HUES48 (cell line): ENCODE measurements around the gene NXPH4.

ENCODE experiments used
- H3K27ac ChIP-seq: one replicate; pipeline ENCODE4 v1.7.0; 2013; ENCODE audit warnings: low read depth, low read length, inconsistent platforms
- H3K27me3 ChIP-seq: 2 replicates; pipeline ENCODE4 v1.6.1; 2013; ENCODE audit warnings: mild to moderate bottlenecking, low read length; ENCODE audit not compliant: control insufficient read depth, insufficient read depth
- H3K36me3 ChIP-seq: 2 replicates; pipeline ENCODE4 v1.6.1; 2013; ENCODE audit warnings: low read length; ENCODE audit not compliant: control insufficient read depth, insufficient read depth
- H3K4me1 ChIP-seq: 2 replicates; pipeline ENCODE4 v1.6.1; 2013; ENCODE audit warnings: mild to moderate bottlenecking, low read length; ENCODE audit not compliant: control insufficient read depth, insufficient read depth
- H3K4me3 ChIP-seq: 2 replicates; pipeline ENCODE4 v1.5.1; 2013; ENCODE audit warnings: mild to moderate bottlenecking, low read depth, low read length
- H3K9ac ChIP-seq: 2 replicates; pipeline ENCODE4 v1.6.1; 2013; ENCODE audit warnings: mild to moderate bottlenecking, low read depth, low read length, moderate library complexity
- H3K9me3 ChIP-seq: 2 replicates; pipeline ENCODE4 v1.6.1; 2013; ENCODE audit warnings: low read length; ENCODE audit not compliant: control insufficient read depth, insufficient read depth

Gene NXPH4

GRCh38 chr12:57175428-57176138, 41.0 kb upstream of the NXPH4 start:
- peaks cover 83% of the 10 kb centered on the region for H3K36me3 ChIP-seq
- no peak overlapping the region for H3K4me3 ChIP-seq
- no peaks in the 10 kb centered on the region for H3K27me3 ChIP-seq
- no peaks in the 10 kb centered on the region for H3K9me3 ChIP-seq
- no peak overlapping the region for H3K27ac ChIP-seq
- H3K4me1 ChIP-seq = no peaks in the 10 kb centered on the region
- H3K9ac ChIP-seq = no peak overlapping the region

GRCh38 chr12:57176139-57176477, 40.5 kb upstream of the NXPH4 start:
- H3K9ac ChIP-seq = no peak overlapping the region
- no peak overlapping the region for H3K4me3 ChIP-seq
- peaks cover 83% of the 10 kb centered on the region for H3K36me3 ChIP-seq
- no peaks in the 10 kb centered on the region for H3K4me1 ChIP-seq
- no peaks in the 10 kb centered on the region for H3K9me3 ChIP-seq
- no peaks in the 10 kb centered on the region for H3K27me3 ChIP-seq
- H3K27ac ChIP-seq = no peak overlapping the region

GRCh38 chr12:57176846-57177245, 39.7 kb upstream of the NXPH4 start:
- H3K4me3 ChIP-seq = no peak overlapping the region
- H3K27me3 ChIP-seq = no peaks in the 10 kb centered on the region
- no peak overlapping the region for H3K27ac ChIP-seq
- H3K9me3 ChIP-seq = no peaks in the 10 kb centered on the region
- H3K9ac ChIP-seq = no peak overlapping the region
- H3K36me3 ChIP-seq = peaks cover 88% of the 10 kb centered on the region
- H3K4me1 ChIP-seq = no peaks in the 10 kb centered on the region

- H3K27me3 ChIP-seq = no peaks in the 10 kb centered on the region
- no peak overlapping the region for H3K9ac ChIP-seq
- no peak overlapping the region for H3K27ac ChIP-seq
- no peak overlapping the region for H3K4me3 ChIP-seq
- H3K9me3 ChIP-seq = no peaks in the 10 kb centered on the region
- H3K4me1 ChIP-seq = no peaks in the 10 kb centered on the region
- H3K36me3 ChIP-seq = peaks cover 91% of the 10 kb centered on the region
These were observed 39.2 kb upstream of the NXPH4 start for GRCh38 chr12:57177354-57177753.

- Histone ChIP-seq H3K36me3 (peaks cover 88% of the 10 kb centered on the region), H3K4me1 (no peaks in the 10 kb centered on the region), H3K27me3 (no peaks in the 10 kb centered on the region), H3K4me3 (no peak overlapping the region), H3K27ac (no peak overlapping the region), H3K9ac (no peak overlapping the region), H3K9me3 (no peaks in the 10 kb centered on the region)
These were observed 38.4 kb upstream of the NXPH4 start for GRCh38 chr12:57178213-57178612.

- H3K4me1 ChIP-seq = no peaks in the 10 kb centered on the region
- no peaks in the 10 kb centered on the region for H3K27me3 ChIP-seq
- no peak overlapping the region for H3K4me3 ChIP-seq
- no peak overlapping the region for H3K27ac ChIP-seq
- H3K36me3 ChIP-seq = peaks cover 88% of the 10 kb centered on the region
- H3K9me3 ChIP-seq = no peaks in the 10 kb centered on the region
- no peak overlapping the region for H3K9ac ChIP-seq
These were observed 37.1 kb upstream of the NXPH4 start for GRCh38 chr12:57179331-57180086.

- no peaks in the 10 kb centered on the region for H3K9me3 ChIP-seq
- H3K4me3 ChIP-seq = no peak overlapping the region
- no peak overlapping the region for H3K9ac ChIP-seq
- H3K27me3 ChIP-seq = no peaks in the 10 kb centered on the region
- peaks cover 90% of the 10 kb centered on the region for H3K36me3 ChIP-seq
- H3K27ac ChIP-seq = no peak overlapping the region
- no peaks in the 10 kb centered on the region for H3K4me1 ChIP-seq
These were observed 36.1 kb upstream of the NXPH4 start for GRCh38 chr12:57180321-57180989.

GRCh38 chr12:57181072-57181471, 35.5 kb upstream of the NXPH4 start:
- no peak overlapping the region for H3K27ac ChIP-seq
- H3K4me1 ChIP-seq = no peaks in the 10 kb centered on the region
- no peaks in the 10 kb centered on the region for H3K27me3 ChIP-seq
- H3K9me3 ChIP-seq = no peaks in the 10 kb centered on the region
- peaks cover 91% of the 10 kb centered on the region for H3K36me3 ChIP-seq
- no peak overlapping the region for H3K9ac ChIP-seq
- no peak overlapping the region for H3K4me3 ChIP-seq

- Histone ChIP-seq H3K4me3 (no peak overlapping the region), H3K27me3 (no peaks in the 10 kb centered on the region), H3K27ac (no peak overlapping the region), H3K36me3 (peaks cover 91% of the 10 kb centered on the region), H3K9ac (no peak overlapping the region), H3K9me3 (no peaks in the 10 kb centered on the region), H3K4me1 (no peaks in the 10 kb centered on the region)
These were observed 34.9 kb upstream of the NXPH4 start for GRCh38 chr12:57181561-57182155.

GRCh38 chr12:57182918-57183575, 33.5 kb upstream of the NXPH4 start:
- H3K9me3 ChIP-seq = no peaks in the 10 kb centered on the region
- no peak overlapping the region for H3K4me3 ChIP-seq
- peaks cover 91% of the 10 kb centered on the region for H3K36me3 ChIP-seq
- H3K27ac ChIP-seq = no peak overlapping the region
- no peaks in the 10 kb centered on the region for H3K4me1 ChIP-seq
- H3K27me3 ChIP-seq = no peaks in the 10 kb centered on the region
- H3K9ac ChIP-seq = no peak overlapping the region
